ENCODE measurements around the gene GPRC5C.

GPRC5C gene

GRCh38 chr17:74460241-74460640 is 28.4 kb downstream of the GPRC5C start:
- peaks cover 24% of the 10 kb centered on the region for H3K27me3 Mint-ChIP-seq (ENCODE audit: low read depth)
- no peak overlapping the region for H3K27ac Mint-ChIP-seq
- no peaks in the 10 kb centered on the region for H3K9me3 Mint-ChIP-seq
- H3K36me3 Mint-ChIP-seq (ENCODE audit: low read depth): no peaks in the 10 kb centered on the region
- no peak for TF ChIP-seq CTCF (IDR thresholded peaks at IDR 0.05; ENCODE audit: unreplicated experiment in 3 of 3)
- H3K4me3 Mint-ChIP-seq: no peak overlapping the region
- H3K4me1 Mint-ChIP-seq: peaks cover 21% of the 10 kb centered on the region

GRCh38 chr17:74460996-74461395 is 29.1 kb downstream of the GPRC5C start:
- H3K4me1 Mint-ChIP-seq: peaks cover 14% of the 10 kb centered on the region
- H3K27me3 Mint-ChIP-seq (ENCODE audit: low read depth): peaks cover 24% of the 10 kb centered on the region
- H3K27ac Mint-ChIP-seq: no peak overlapping the region
- TF ChIP-seq CTCF (IDR thresholded peaks at IDR 0.05; ENCODE audit: unreplicated experiment in 3 of 3): no peak
- H3K4me3 Mint-ChIP-seq: no peak overlapping the region
- H3K36me3 Mint-ChIP-seq (ENCODE audit: low read depth): no peaks in the 10 kb centered on the region
- H3K9me3 Mint-ChIP-seq: no peaks in the 10 kb centered on the region

- peaks cover 24% of the 10 kb centered on the region for H3K27me3 Mint-ChIP-seq (ENCODE audit: low read depth)
- no peaks in the 10 kb centered on the region for H3K9me3 Mint-ChIP-seq
- peaks cover 10% of the 10 kb centered on the region for H3K4me1 Mint-ChIP-seq
- no peak overlapping the region for H3K4me3 Mint-ChIP-seq
- H3K36me3 Mint-ChIP-seq (ENCODE audit: low read depth): no peaks in the 10 kb centered on the region
- no peak overlapping the region for H3K27ac Mint-ChIP-seq
- TF ChIP-seq CTCF (IDR thresholded peaks at IDR 0.05; ENCODE audit: unreplicated experiment in 3 of 3): no peak
Measured at GRCh38 chr17:74461611-74462010, 29.7 kb downstream of the GPRC5C start.

GRCh38 chr17:74464730-74465377 is 33.0 kb downstream of the GPRC5C start:
- TF ChIP-seq CTCF (IDR thresholded peaks at IDR 0.05; ENCODE audit: unreplicated experiment in 3 of 3): no peak
- no peaks in the 10 kb centered on the region for H3K36me3 Mint-ChIP-seq (ENCODE audit: low read depth)
- H3K4me3 Mint-ChIP-seq: no peak overlapping the region
- no peak overlapping the region for H3K27ac Mint-ChIP-seq
- no peaks in the 10 kb centered on the region for H3K9me3 Mint-ChIP-seq
- no peaks in the 10 kb centered on the region for H3K4me1 Mint-ChIP-seq
- H3K27me3 Mint-ChIP-seq (ENCODE audit: low read depth): peaks cover 13% of the 10 kb centered on the region

- no peak for TF ChIP-seq CTCF (IDR thresholded peaks at IDR 0.05; ENCODE audit: unreplicated experiment in 3 of 3)
- Mint-ChIP-seq H3K4me3 (no peak overlapping the region), H3K27me3 (ENCODE audit: low read depth) (peaks cover 13% of the 10 kb centered on the region), H3K36me3 (ENCODE audit: low read depth) (no peaks in the 10 kb centered on the region), H3K4me1 (no peaks in the 10 kb centered on the region), H3K9me3 (no peaks in the 10 kb centered on the region), H3K27ac (no peak overlapping the region)
Measured at GRCh38 chr17:74465378-74466110, 33.7 kb downstream of the GPRC5C start.
